Stimulated activated CD8-positive, alpha-beta memory T cell treated with anti-CD3 and anti-CD28 coated beads, Interleukin-15, amount 100 ng/mL, for 1 hour (primary cell): Measurements from ENCODE around the gene MED23.

Experiments
- DNase-seq: peaks from one replicate; pipeline ENCODE4 v3.0.0-alpha.2; 2020; ENCODE audit warnings: low read depth

MED23 gene, protein sequence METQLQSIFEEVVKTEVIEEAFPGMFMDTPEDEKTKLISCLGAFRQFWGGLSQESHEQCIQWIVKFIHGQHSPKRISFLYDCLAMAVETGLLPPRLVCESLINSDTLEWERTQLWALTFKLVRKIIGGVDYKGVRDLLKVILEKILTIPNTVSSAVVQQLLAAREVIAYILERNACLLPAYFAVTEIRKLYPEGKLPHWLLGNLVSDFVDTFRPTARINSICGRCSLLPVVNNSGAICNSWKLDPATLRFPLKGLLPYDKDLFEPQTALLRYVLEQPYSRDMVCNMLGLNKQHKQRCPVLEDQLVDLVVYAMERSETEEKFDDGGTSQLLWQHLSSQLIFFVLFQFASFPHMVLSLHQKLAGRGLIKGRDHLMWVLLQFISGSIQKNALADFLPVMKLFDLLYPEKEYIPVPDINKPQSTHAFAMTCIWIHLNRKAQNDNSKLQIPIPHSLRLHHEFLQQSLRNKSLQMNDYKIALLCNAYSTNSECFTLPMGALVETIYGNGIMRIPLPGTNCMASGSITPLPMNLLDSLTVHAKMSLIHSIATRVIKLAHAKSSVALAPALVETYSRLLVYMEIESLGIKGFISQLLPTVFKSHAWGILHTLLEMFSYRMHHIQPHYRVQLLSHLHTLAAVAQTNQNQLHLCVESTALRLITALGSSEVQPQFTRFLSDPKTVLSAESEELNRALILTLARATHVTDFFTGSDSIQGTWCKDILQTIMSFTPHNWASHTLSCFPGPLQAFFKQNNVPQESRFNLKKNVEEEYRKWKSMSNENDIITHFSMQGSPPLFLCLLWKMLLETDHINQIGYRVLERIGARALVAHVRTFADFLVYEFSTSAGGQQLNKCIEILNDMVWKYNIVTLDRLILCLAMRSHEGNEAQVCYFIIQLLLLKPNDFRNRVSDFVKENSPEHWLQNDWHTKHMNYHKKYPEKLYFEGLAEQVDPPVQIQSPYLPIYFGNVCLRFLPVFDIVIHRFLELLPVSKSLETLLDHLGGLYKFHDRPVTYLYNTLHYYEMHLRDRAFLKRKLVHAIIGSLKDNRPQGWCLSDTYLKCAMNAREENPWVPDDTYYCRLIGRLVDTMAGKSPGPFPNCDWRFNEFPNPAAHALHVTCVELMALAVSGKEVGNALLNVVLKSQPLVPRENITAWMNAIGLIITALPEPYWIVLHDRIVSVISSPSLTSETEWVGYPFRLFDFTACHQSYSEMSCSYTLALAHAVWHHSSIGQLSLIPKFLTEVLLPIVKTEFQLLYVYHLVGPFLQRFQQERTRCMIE (N-terminal part only)

DNA sequence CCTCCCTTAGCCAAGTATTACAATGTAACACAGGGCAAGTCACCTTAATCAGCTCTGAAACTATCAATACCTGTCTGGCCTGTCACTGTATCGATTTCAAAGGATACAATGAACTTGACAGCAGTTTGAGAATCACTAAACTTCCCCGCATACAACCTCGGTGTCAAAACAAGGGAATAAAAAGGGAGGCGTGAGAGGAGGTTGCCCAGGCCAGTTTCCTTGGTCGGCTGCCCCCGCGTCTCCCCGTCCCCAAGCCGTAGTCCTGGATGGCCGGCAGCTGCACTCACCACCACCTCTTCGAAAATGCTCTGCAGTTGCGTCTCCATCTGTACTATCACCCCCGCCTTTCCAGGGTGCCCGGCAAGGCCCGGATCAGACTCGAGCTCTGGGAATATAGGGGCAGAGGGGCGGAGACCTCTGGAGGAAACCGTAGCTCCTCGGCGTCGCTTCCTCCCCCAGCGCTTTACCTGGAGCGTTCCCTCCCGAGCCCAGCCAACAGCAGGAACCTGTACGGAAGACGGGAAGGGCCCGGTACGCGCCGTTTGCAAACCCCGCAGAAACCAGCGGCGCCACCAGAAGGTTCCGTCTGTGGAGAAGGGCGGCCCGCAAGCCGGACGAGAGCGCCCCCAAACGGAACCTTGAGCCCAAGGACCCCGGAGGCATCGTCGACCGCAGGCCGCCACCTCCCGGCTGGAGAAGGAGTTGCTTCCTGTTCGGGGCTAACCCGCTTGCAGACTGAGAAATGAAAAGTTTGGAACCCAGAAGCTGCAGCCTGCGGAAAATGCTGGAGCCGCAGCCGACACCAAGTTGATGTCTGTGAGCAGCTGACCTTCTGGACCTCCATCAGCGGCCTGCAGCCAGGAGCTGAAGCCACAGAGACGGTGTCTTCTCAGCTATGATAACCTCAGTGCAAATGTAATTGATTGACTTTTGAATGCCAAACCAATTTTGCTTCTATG is at the start of gene MED23:
MED23 (minus strand) TSS at position 519 of the 959 bp plus-strand sequence; CDS start at position 326, 193 bp downstream.
- peak; percentile 94 for DNase-seq

DNA sequence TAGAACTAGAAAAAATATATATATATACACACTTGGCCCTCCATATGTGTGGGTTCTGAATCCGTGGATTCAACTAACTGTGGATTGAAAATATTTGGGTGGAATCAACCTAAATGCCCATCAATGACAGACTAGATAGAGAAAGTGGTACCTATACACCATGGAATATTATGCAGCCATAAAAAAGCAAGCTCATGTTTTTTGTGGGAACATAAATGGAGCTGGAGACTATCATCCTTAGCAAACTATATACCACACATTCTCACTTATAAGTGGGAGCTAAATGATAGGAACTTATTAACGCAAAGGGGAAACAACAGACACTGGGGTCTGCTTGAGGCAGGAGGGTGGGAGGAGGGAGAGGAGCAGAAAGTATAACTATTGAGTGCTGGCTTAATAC is 45.1 kb upstream of the MED23 start:
- DNase-seq, result no peak

- no peak for DNase-seq
Observed at GRCh38 chr6:131669891-131670290, 41.8 kb upstream of the MED23 start.

DNA sequence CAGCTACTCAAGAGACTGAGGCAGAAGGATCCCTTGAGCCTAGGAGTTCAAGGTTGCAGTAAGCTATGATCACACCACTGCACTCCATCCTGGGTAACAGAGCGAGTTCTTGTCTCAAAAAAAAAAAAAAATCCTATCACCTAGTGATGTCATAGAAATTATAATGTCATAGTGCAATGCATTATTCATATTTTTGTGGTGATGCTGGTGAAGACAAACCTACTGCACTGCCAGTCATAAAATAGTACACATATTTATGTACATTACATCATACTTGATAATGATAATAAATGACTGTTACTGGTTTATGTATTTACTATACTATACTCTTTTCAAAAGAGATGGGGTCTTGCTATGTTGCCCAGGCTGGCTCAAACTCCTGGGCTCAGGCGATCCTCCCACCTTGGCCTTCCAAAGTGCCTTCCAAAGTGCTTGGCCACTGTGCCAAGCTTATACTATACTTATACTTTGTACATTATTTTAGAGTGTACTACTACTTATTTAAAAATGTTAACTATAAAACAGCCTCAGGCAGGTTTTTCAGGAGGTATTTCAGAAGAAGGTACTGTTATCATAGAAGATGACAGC is 35.6 kb upstream of the MED23 start:
- no peak for DNase-seq

DNA sequence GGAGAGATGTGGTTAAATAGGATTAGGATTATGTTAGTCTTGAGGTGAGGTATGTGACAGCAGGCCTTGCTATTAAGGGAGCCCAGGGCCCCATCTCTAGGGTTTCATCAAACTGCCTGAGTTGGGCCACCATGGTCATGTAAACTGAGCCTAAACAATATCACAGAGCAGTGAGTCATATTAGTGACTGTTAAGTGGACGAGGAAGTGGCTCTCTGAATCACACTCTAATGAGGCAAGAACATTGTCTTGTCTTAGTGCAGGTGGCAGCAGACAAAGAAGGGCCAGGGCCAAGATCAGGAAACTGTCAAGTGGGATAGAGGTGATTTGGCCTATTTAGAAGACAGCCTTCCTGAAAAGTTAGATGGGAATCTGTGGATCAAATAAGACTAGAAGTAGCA is 32.2 kb upstream of the MED23 start:
- no peak for DNase-seq

DNA sequence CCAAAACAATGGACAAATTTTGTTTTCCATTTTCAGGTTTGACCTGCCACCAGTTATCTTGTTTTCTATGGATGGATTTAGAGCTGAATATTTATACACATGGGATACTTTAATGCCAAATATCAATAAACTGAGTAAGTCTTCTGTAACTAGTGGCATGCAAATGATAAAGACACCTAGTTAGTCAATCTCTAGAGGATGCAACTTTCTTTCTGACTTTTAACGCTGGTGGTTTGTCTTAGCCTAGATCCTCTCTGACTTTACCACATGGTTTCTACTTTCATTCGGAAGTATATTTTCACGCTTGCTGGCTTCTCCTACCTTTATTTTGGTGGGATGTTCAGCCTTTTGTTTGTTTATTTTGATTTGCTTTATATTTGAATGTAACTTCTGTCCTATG is 30.2 kb upstream of the MED23 start:
- no peak for DNase-seq

GRCh38 chr6:131657630-131658111 is 29.6 kb upstream of the MED23 start:
- DNase-seq, result no peak

GRCh38 chr6:131657222-131657621 is 29.2 kb upstream of the MED23 start:
- DNase-seq, result no peak

GRCh38 chr6:131656667-131657066 is 28.6 kb upstream of the MED23 start:
- no peak for DNase-seq

DNA sequence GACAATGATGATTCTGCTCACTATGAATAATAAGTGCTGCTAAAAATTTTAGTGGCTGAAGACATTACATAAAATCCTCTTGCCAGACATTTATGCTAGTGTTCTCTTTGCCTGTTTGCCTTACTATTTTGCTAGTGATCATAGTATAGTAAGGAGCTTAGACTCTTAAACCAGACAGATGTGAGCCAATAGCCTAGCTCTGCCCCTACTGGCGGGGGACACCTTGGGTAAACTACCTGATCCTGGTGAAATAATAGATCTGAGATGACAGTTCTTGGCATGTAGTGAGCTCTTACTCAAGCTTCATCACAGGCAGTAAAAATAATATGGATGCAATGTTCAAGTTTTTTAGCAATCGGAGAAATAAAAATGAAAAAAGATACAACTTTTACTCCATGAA is 27.9 kb upstream of the MED23 start:
- DNase-seq, result no peak

- no peak for DNase-seq
Observed at GRCh38 chr6:131655387-131655786, 27.3 kb upstream of the MED23 start.

DNA sequence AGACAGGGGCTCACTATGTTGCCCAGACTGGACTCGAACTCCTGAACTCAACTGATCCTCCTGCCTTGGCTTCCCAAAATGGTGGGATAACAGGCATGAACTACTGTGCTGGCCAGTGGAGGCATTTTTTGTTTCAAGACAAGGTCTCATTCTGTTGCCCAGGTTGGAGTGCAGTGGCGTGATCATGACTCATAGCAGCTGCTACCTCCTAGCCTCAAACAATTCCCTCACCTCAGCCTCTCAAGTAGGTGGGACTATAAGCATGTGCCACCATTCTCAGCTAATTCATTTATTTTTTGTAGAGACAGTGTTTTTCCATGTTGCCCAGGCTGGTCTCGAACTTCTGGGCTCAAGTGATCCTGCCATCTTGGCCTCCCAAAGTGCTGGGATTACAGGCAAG is 26.3 kb upstream of the MED23 start:
- no peak for DNase-seq

- DNase-seq, result no peak
Observed at GRCh38 chr6:131652472-131652871, 24.4 kb upstream of the MED23 start.

- no peak for DNase-seq
Observed at GRCh38 chr6:131651782-131652181, 23.7 kb upstream of the MED23 start.

DNA sequence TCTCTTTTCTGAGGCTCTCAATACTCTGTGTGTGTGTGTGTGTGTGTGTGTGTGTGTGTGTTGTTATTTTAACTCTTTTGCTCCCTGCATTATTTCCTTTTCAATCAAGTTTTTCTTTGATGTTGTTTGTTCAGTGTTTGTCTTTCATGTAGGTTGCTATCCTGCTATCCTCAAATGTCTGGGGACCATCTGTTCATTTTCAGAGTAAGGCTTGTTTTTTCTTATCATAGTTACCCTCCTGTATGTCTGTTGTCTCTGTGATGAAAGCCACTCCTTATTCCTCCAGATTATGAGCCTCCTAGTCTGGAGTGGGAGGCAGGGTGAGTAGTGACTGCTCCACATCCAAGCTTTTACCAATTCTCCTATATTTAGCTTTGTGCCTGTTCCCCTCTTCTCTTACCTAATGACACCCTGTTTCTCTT is 18.2 kb upstream of the MED23 start:
- DNase-seq, result no peak

GRCh38 chr6:131645846-131646245 is 17.8 kb upstream of the MED23 start:
- no peak for DNase-seq

GRCh38 chr6:131644921-131645320 is 16.9 kb upstream of the MED23 start:
- DNase-seq, result no peak

- no peak for DNase-seq
Observed at GRCh38 chr6:131643855-131644460, 15.9 kb upstream of the MED23 start.

DNA sequence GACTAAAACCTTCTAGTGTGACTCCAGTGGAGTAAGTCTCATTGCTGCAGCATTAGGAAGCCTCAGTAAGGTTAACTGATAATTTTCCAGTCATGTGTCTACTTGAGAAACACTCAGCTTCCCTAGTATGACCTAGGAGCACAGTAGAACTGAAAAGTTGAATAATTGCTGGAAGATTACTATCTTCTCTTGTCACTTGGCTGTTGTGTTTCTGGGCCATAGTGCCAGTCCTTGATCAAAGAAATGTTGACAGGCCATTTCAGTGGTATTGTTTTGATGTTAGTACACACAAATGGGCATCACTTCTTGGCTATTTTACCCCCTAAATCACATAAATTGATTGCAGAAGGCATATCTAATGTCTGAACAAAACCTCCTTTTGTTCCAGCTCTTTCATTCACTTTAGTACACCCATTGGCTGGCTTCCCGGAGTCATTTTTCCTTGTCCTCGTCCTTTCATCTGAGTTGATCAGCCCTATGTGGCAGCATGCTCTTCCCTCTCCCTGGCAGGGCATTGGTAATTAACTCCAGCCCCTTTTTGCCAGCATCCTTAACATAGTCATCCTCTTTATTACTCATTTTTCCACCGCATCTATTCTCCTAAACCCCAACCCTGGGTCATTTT is 15.1 kb upstream of the MED23 start:
- no peak for DNase-seq

DNA sequence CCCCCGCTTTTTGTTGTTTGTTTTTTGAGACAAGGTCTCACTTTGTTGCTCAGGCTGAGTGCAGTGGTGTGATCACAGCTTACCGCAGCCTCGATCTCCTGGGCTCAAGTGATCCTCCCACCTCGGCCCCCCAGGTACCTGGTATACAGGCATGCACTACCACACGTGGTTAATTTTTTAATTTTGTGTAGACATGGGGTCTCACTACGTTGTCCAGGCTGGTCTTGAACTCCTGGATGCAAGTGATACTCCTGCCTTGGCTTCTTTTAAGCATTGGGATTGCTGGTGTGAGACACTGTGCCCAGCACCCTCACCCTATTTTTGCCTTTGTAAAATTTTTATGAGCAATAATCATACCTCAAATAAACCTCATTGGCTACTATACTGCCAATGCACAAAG is 14.5 kb upstream of the MED23 start:
- no peak for DNase-seq
